SK-N-SH treated with all-trans-retinoic acid at 6 μM for 48 hours (cell line): ENCODE results near the gene PROK1.

Experiments
- ARNTL ChIP-seq: fragments of 450-650 bp; formaldehyde crosslinking; IDR thresholded peaks from 2 replicates; pipeline ENCODE4 v1.5.0; 2020; ENCODE audit warnings: low read depth, mild to moderate bottlenecking, moderate library complexity, borderline replicate concordance
- ZFP3 ChIP-seq: fragments of 250-450 bp; sonication (Bioruptor Pico); IDR thresholded peaks from 2 replicates; pipeline ENCODE4 v1.5.0; 2020; ENCODE audit warnings: mild to moderate bottlenecking, moderate library complexity
- ZFP30 ChIP-seq: fragments of 450-650 bp; formaldehyde crosslinking; IDR thresholded peaks from 2 replicates; pipeline ENCODE4 v1.5.0; 2022; ENCODE audit warnings: mild to moderate bottlenecking, moderate library complexity

DNA sequence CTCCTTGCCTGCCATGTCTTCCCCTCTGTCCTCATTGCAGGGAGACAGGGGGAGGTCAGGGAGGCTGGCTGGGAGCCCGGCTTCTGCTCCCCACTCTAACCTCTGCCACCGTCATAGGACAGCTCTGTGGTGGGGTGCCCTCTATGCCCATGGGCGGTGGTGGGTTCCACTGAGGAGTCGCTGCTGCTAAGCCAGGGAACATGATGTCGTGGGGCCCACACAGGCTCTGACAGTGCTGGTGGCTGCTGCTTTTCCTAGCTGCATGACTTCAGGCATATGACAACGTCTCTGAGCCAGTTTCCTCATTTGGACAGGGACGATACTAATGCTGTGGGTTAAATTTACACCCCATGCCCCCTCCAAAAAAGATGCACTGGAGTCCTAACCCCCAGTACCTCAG is 53.3 kb downstream of the PROK1 start:
- TF ChIP-seq ZFP30: no peak
- TF ChIP-seq ARNTL: no peak
- TF ChIP-seq ZFP3 (CRISPR knock-in tag): no peak
